OCI-LY3 (cell line): ENCODE results near the gene PDLIM5.

Experiments
- H2AFZ ChIP-seq: fragments of 200-600, 300-600 bp; shearing (Covaris generic); 2 replicates; pipeline ENCODE4 v1.6.0; 2014; ENCODE audit warnings: antibody characterized with exemption, low read depth, low read length
- H3K27ac ChIP-seq: fragments of 200-600, 300-600 bp; sonication (generic); 2 replicates; pipeline ENCODE4 v1.5.1; 2014; ENCODE audit warnings: mild to moderate bottlenecking, low read length, moderate library complexity, mixed read lengths
- H3K27me3 ChIP-seq: fragments of 200-600, 300-600 bp; sonication (generic); 2 replicates; pipeline ENCODE4 v1.6.1; 2014; ENCODE audit warnings: low read depth, low read length, mixed read lengths
- H3K36me3 ChIP-seq: fragments of 200-600, 300-600 bp; sonication (generic); replicated peaks from 2 replicates; pipeline ENCODE3; 2014; ENCODE audit warnings: low read depth, low read length, mixed read lengths
- H3K4me1 ChIP-seq: fragments of 300-600, 200-600 bp; sonication (generic); 2 replicates; pipeline ENCODE4 v1.6.1; 2014; ENCODE audit warnings: low read length, mixed read lengths
- H3K4me2 ChIP-seq: fragments of 200-600, 300-600 bp; sonication (generic); 2 replicates; pipeline ENCODE4 v1.6.1; 2014; ENCODE audit warnings: low read length, mixed read lengths
- H3K4me3 ChIP-seq: fragments of 300-600, 200-600 bp; sonication (generic); 2 replicates; pipeline ENCODE4 v1.5.1; 2014; ENCODE audit warnings: antibody characterized with exemption, mild to moderate bottlenecking, low read length, moderate library complexity
- H3K79me2 ChIP-seq: fragments of 300-600, 200-600 bp; shearing (Covaris generic); 2 replicates; pipeline ENCODE4 v1.6.1; 2014; ENCODE audit warnings: mild to moderate bottlenecking, low read length, mixed read lengths
- H3K9ac ChIP-seq: fragments of 300-600, 200-600 bp; shearing (Covaris generic); 2 replicates; pipeline ENCODE4 v1.6.0; 2014; ENCODE audit warnings: mild to moderate bottlenecking, low read length, moderate library complexity
- H3K9me3 ChIP-seq: fragments of 200-600, 300-600 bp; shearing (Covaris generic); 2 replicates; pipeline ENCODE4 v1.6.1; 2014; ENCODE audit warnings: low read length, mixed read lengths; ENCODE audit not compliant: insufficient read depth
- H4K20me1 ChIP-seq: fragments of 200-600, 300-600 bp; sonication (generic); 2 replicates; pipeline ENCODE4 v1.6.1; 2016; ENCODE audit warnings: low read length, mixed read lengths; ENCODE audit not compliant: insufficient read depth
- CTCF ChIP-seq: fragments of 200-600, 300-600 bp; sonication (generic); IDR thresholded peaks from 2 replicates; pipeline ENCODE4 v1.5.1; 2014; ENCODE audit warnings: antibody characterized with exemption, low read length, low read depth
- EZH2phosphoT487 ChIP-seq: fragments of 200-600 bp; shearing (Covaris generic); IDR thresholded peaks from 2 replicates; pipeline ENCODE4 v1.6.1; 2018; ENCODE audit warnings: antibody characterized with exemption, mixed run types, low read depth

Gene PDLIM5

GRCh38 chr4:94413085-94413840 is 38.5 kb upstream of the PDLIM5 start:
- no peak overlapping the region for H3K27ac ChIP-seq
- no peak for TF ChIP-seq EZH2phosphoT487
- no peak for TF ChIP-seq CTCF
- no peak overlapping the region for H3K9ac ChIP-seq
- H2AFZ ChIP-seq, result no peak overlapping the region
- no peak overlapping the region for H3K4me2 ChIP-seq
- no peaks in the 10 kb centered on the region for H4K20me1 ChIP-seq
- H3K4me1 ChIP-seq, result no peaks in the 10 kb centered on the region
- no peak overlapping the region for H3K4me3 ChIP-seq
- H3K79me2 ChIP-seq, result no peaks in the 10 kb centered on the region
- no peaks in the 10 kb centered on the region for H3K36me3 ChIP-seq
- no peaks in the 10 kb centered on the region for H3K9me3 ChIP-seq
- no peaks in the 10 kb centered on the region for H3K27me3 ChIP-seq

- H4K20me1 ChIP-seq, result no peaks in the 10 kb centered on the region
- no peaks in the 10 kb centered on the region for H3K79me2 ChIP-seq
- H3K27ac ChIP-seq, result no peak overlapping the region
- H2AFZ ChIP-seq, result no peak overlapping the region
- no peak overlapping the region for H3K4me3 ChIP-seq
- no peaks in the 10 kb centered on the region for H3K36me3 ChIP-seq
- no peak overlapping the region for H3K9ac ChIP-seq
- TF ChIP-seq CTCF (no peak), EZH2phosphoT487 (no peak)
- no peaks in the 10 kb centered on the region for H3K9me3 ChIP-seq
- no peaks in the 10 kb centered on the region for H3K27me3 ChIP-seq
- H3K4me2 ChIP-seq, result no peak overlapping the region
- no peaks in the 10 kb centered on the region for H3K4me1 ChIP-seq
Observed at GRCh38 chr4:94414907-94415306, 36.8 kb upstream of the PDLIM5 start.

GRCh38 chr4:94415448-94415847 is 36.3 kb upstream of the PDLIM5 start:
- Histone ChIP-seq H3K9ac (no peak overlapping the region), H3K9me3 (no peaks in the 10 kb centered on the region), H3K79me2 (no peaks in the 10 kb centered on the region), H3K36me3 (no peaks in the 10 kb centered on the region), H4K20me1 (no peaks in the 10 kb centered on the region), H2AFZ (no peak overlapping the region), H3K4me2 (no peak overlapping the region), H3K4me1 (no peaks in the 10 kb centered on the region), H3K27me3 (no peaks in the 10 kb centered on the region), H3K4me3 (no peak overlapping the region), H3K27ac (no peak overlapping the region)
- TF ChIP-seq EZH2phosphoT487 (no peak), CTCF (no peak)

- H3K27ac ChIP-seq, result no peak overlapping the region
- H4K20me1 ChIP-seq, result no peaks in the 10 kb centered on the region
- H3K4me3 ChIP-seq, result no peak overlapping the region
- no peaks in the 10 kb centered on the region for H3K79me2 ChIP-seq
- H3K9ac ChIP-seq, result no peak overlapping the region
- TF ChIP-seq CTCF (no peak), EZH2phosphoT487 (no peak)
- H3K9me3 ChIP-seq, result no peaks in the 10 kb centered on the region
- H2AFZ ChIP-seq, result no peak overlapping the region
- no peaks in the 10 kb centered on the region for H3K27me3 ChIP-seq
- H3K36me3 ChIP-seq, result no peaks in the 10 kb centered on the region
- no peak overlapping the region for H3K4me2 ChIP-seq
- no peaks in the 10 kb centered on the region for H3K4me1 ChIP-seq
Observed at GRCh38 chr4:94416335-94416734, 35.4 kb upstream of the PDLIM5 start.
